MCF 10A (cell line): ENCODE measurements around the gene APBA1. TPM values are rescaled to one million over a fixed set of nuclear protein-coding genes. Genes with fewer than 3 reads are reported as not detected.

Experiments
- BruUV-seq: library from RNA; stranded (reverse); fragments of 400-500 nt; replicated peaks from 2 replicates; lab custom pipeline; 2021; lab: Mats Ljungman, UMichigan
- CTCF ChIA-PET: fragments of 300-600 bp; sonication (Branson Sonifier 250); formaldehyde crosslinking; extraction: SDS; loops from one replicate; lab custom pipeline; 2021; ENCODE audit warnings: antibody characterized with exemption, inconsistent platforms; lab: Yijun Ruan, JAX
- POLR2A ChIA-PET: fragments of 300-600, 350-650 bp; sonication (Branson Sonifier 250); formaldehyde crosslinking; extraction: SDS; loops from one replicate; lab custom pipeline; 2020; ENCODE audit warnings: antibody characterized with exemption, inconsistent platforms; lab: Yijun Ruan, JAX
- DNase-seq: peaks from one replicate; pipeline ENCODE4 v3.0.0-alpha.2; 2018; ENCODE audit not compliant: unreplicated experiment
- H3K27ac Mint-ChIP-seq: one replicate; pipeline ENCODE4 v1.8.0; 2022; ENCODE audit warnings: mild to moderate bottlenecking, low read depth, mixed read lengths; ENCODE audit not compliant: unreplicated experiment
- H3K27me3 Mint-ChIP-seq: one replicate; pipeline ENCODE4 v1.8.0; 2022; ENCODE audit warnings: mixed read lengths; ENCODE audit not compliant: insufficient read depth, unreplicated experiment
- H3K36me3 Mint-ChIP-seq: one replicate; pipeline ENCODE4 v1.8.0; 2022; ENCODE audit warnings: mild to moderate bottlenecking, moderate library complexity, mixed read lengths; ENCODE audit not compliant: insufficient read depth, unreplicated experiment
- H3K4me1 Mint-ChIP-seq: one replicate; pipeline ENCODE4 v1.8.0; 2022; ENCODE audit warnings: mixed read lengths; ENCODE audit not compliant: insufficient read depth, unreplicated experiment
- H3K4me3 Mint-ChIP-seq: one replicate; pipeline ENCODE4 v1.8.0; 2022; ENCODE audit warnings: mild to moderate bottlenecking, moderate library complexity, mixed read lengths; ENCODE audit not compliant: unreplicated experiment
- H3K9me3 Mint-ChIP-seq: one replicate; pipeline ENCODE4 v1.8.0; 2022; ENCODE audit warnings: mixed read lengths; ENCODE audit not compliant: unreplicated experiment
- intact Hi-C: fragments of 100-400 bp; cut with micrococcal nuclease; formaldehyde crosslinking; loops from 2 replicates; pipeline ENCODE4 v1.14.1; 2022
- total RNA-seq: library from RNA; stranded (reverse); gene quantifications from 2 replicates; pipeline ENCODE4 v1.2.3, GENCODE V29; 2022
- TF ChIP-seq, protein P1 (sequence below): fragments of 200-600 bp; IDR thresholded peaks from one replicate; pipeline ENCODE4 v1.8.0; 2022; ENCODE audit warnings: antibody characterized with exemption, mild to moderate bottlenecking; ENCODE audit not compliant: unreplicated experiment

APBA1 gene
- total RNA-seq, 1 experiment from 2014 or later = 0.07 TPM

DNA sequence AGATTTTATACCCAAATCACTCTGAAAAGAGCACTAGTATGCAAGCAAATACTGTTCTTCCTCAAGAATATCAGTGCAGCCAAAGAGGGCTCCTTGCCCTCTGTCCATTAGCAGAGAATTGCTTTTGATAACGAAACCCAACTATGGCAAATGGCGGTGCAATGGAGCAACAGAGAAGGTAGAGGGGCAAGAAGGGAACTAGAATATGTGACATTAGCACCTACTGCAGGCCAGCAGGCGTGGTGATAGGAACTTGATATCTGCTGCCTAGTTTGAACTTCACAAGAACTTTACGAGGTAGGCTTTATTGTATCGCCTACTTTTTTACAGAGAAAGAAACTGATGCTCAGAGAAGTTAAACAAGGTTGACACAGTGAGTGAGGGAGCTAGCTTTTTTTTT, 66.1 kb downstream of the APBA1 start:
- peaks cover 21% of the 10 kb centered on the region for H3K27me3 Mint-ChIP-seq
- no TSS peak for BruUV-seq
- no peak for DNase-seq
- TF ChIP-seq, protein P1, sequence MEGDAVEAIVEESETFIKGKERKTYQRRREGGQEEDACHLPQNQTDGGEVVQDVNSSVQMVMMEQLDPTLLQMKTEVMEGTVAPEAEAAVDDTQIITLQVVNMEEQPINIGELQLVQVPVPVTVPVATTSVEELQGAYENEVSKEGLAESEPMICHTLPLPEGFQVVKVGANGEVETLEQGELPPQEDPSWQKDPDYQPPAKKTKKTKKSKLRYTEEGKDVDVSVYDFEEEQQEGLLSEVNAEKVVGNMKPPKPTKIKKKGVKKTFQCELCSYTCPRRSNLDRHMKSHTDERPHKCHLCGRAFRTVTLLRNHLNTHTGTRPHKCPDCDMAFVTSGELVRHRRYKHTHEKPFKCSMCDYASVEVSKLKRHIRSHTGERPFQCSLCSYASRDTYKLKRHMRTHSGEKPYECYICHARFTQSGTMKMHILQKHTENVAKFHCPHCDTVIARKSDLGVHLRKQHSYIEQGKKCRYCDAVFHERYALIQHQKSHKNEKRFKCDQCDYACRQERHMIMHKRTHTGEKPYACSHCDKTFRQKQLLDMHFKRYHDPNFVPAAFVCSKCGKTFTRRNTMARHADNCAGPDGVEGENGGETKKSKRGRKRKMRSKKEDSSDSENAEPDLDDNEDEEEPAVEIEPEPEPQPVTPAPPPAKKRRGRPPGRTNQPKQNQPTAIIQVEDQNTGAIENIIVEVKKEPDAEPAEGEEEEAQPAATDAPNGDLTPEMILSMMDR = no peak
- POLR2A ChIA-PET = no interaction called here
- H3K36me3 Mint-ChIP-seq = no peaks in the 10 kb centered on the region
- H3K4me3 Mint-ChIP-seq = no peak overlapping the region
- no peak overlapping the region for H3K27ac Mint-ChIP-seq
- H3K4me1 Mint-ChIP-seq = no peaks in the 10 kb centered on the region
- CTCF ChIA-PET = no interaction called here
- intact Hi-C loops = no loop called here
- no peaks in the 10 kb centered on the region for H3K9me3 Mint-ChIP-seq

DNA sequence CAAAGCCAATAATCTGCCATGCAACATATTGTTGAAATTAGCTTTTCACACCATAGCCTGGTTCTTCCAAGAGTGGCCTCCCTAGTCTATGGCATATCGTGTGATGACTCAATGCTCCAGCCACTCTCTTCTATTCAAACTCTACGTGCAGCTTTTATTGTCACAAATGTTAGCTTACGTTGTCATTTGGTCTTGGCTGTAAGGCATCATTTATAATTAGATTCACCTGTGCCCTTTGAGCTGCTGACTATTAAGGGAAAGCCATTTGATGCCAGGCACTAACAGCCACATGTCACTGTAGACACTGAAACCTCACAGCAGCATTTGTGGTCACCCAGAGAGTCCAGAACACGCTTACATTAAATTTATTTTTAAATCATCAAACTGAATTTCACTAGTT, 66.8 kb downstream of the APBA1 start:
- Mint-ChIP-seq H3K36me3 (no peaks in the 10 kb centered on the region), H3K27ac (no peak overlapping the region), H3K4me1 (no peaks in the 10 kb centered on the region), H3K27me3 (peaks cover 14% of the 10 kb centered on the region), H3K4me3 (no peak overlapping the region), H3K9me3 (no peaks in the 10 kb centered on the region)
- no TSS peak for BruUV-seq
- ChIA-PET POLR2A (no interaction called here), CTCF (interaction anchor here (0.6 to 0.9 kb wide), 4 partner anchors 162 to 789 kb away, joined by 3 to 4 read pairs (median 4); no protein-coding TSS in a partner anchor)
- no peak for DNase-seq
- intact Hi-C loops = no loop called here
- TF ChIP-seq, protein P1 = no peak

- Mint-ChIP-seq H3K36me3 (no peaks in the 10 kb centered on the region), H3K4me1 (no peaks in the 10 kb centered on the region), H3K4me3 (no peak overlapping the region), H3K27ac (no peak overlapping the region), H3K9me3 (no peaks in the 10 kb centered on the region), H3K27me3 (peaks cover 7% of the 10 kb centered on the region)
- ChIA-PET POLR2A (no interaction called here), CTCF (interaction anchor here (0.6 to 0.9 kb wide), 2 partner anchors 273 to 789 kb away, joined by 3 to 4 read pairs; no protein-coding TSS in a partner anchor)
- intact Hi-C loops = no loop called here
- DNase-seq = no peak
- TF ChIP-seq, protein P1 = no peak
- no TSS peak for BruUV-seq
These were observed 67.5 kb downstream of the APBA1 start for GRCh38 chr9:69604568-69605219.

DNA sequence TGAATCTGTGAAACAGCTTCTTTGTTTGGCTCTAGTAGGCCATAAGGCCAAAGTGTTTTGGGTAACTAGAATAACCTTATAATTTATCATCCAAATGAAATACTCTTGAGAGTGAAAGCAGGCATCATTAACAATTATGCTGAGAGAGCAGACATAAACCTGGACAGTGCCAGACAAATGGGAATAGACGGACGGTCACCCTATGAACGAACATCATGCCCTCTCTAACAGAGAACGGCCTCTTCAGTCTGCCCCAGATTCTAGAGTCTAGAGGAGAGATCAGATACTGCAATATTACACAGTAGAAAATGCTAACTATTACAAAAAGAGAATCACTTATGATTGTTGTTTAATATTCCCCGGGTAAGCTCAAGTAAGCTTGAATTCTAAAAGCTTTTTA, 68.5 kb downstream of the APBA1 start:
- H3K27ac Mint-ChIP-seq = no peak overlapping the region
- CTCF ChIA-PET = interaction anchor here (0.6 kb wide), 1 partner anchor 11 kb away, joined by 4 read pairs; no protein-coding TSS in a partner anchor
- no peaks in the 10 kb centered on the region for H3K27me3 Mint-ChIP-seq
- no peaks in the 10 kb centered on the region for H3K36me3 Mint-ChIP-seq
- DNase-seq = no peak
- intact Hi-C loops = no loop called here
- H3K4me1 Mint-ChIP-seq = no peaks in the 10 kb centered on the region
- BruUV-seq = no TSS peak
- H3K4me3 Mint-ChIP-seq = no peak overlapping the region
- TF ChIP-seq, protein P1 = no peak
- H3K9me3 Mint-ChIP-seq = no peaks in the 10 kb centered on the region
- POLR2A ChIA-PET = interaction anchor here (0.9 kb wide), 1 partner anchor 13 kb away, joined by 3 read pairs; no protein-coding TSS in a partner anchor
